ENCODE measurements around the gene TMEM242.
A peak's percentile ranks its signal among the peaks of the same experiment; 100 is the strongest.

Gene TMEM242

GRCh38 chr6:157287247-157287850 is 36.0 kb downstream of the TMEM242 start:
- DNase-seq, result no peak

- DNase-seq, result no peak
Observed at GRCh38 chr6:157285422-157285779, 37.9 kb downstream of the TMEM242 start.

GRCh38 chr6:157284738-157285421 is 38.4 kb downstream of the TMEM242 start:
- DNase-seq, result no peak

GRCh38 chr6:157283900-157284737 is 39.2 kb downstream of the TMEM242 start:
- no peak for DNase-seq

- no peak for DNase-seq
Observed at GRCh38 chr6:157283330-157283898, 39.9 kb downstream of the TMEM242 start.

- DNase-seq, result no peak
Observed at GRCh38 chr6:157282284-157282683, 41.0 kb downstream of the TMEM242 start.

GRCh38 chr6:157281570-157281969 is 41.7 kb downstream of the TMEM242 start:
- peak; percentile 71 for DNase-seq

GRCh38 chr6:157280947-157281346 is 42.4 kb downstream of the TMEM242 start:
- no peak for DNase-seq

GRCh38 chr6:157280157-157280556 is 43.2 kb downstream of the TMEM242 start:
- no peak for DNase-seq

GRCh38 chr6:157278171-157278570 is 45.1 kb downstream of the TMEM242 start:
- no peak for DNase-seq

- no peak for DNase-seq
Observed at GRCh38 chr6:157276731-157277130, 46.6 kb downstream of the TMEM242 start.

GRCh38 chr6:157276134-157276532 is 47.2 kb downstream of the TMEM242 start:
- DNase-seq, result no peak

- peak; percentile 91 for DNase-seq
Observed at GRCh38 chr6:157274471-157275226, 48.7 kb downstream of the TMEM242 start.

GRCh38 chr6:157273756-157274470 is 49.4 kb downstream of the TMEM242 start:
- DNase-seq, result peak; percentile 88

GRCh38 chr6:157272866-157273755 is 50.2 kb downstream of the TMEM242 start:
- DNase-seq, result peak; percentile 63

- no peak for DNase-seq
Observed at GRCh38 chr6:157272372-157272771, 50.9 kb downstream of the TMEM242 start.

- DNase-seq, result no peak
Observed at GRCh38 chr6:157271911-157272310, 51.4 kb downstream of the TMEM242 start.

- no peak for DNase-seq
Observed at GRCh38 chr6:157271441-157271840, 51.9 kb downstream of the TMEM242 start.

- DNase-seq, result no peak
Observed at GRCh38 chr6:157270916-157271315, 52.4 kb downstream of the TMEM242 start.

GRCh38 chr6:157270308-157270707 is 53.0 kb downstream of the TMEM242 start:
- no peak for DNase-seq

- no peak for DNase-seq
Observed at GRCh38 chr6:157269261-157269794, 54.0 kb downstream of the TMEM242 start.
